GM20000 (cell line): Measurements from ENCODE around the gene DR1.
"Not testable (repeated sequence)": the region's sequence is repeated elsewhere in the genome, so short reads cannot be mapped to it uniquely, and the experiment has no call there.

Experiments used
- DNase-seq: peaks from one replicate; pipeline ENCODE4 v3.0.0; 2012; ENCODE audit warnings: low spot score
- TF ChIP-seq, protein P1 (sequence below): IDR thresholded peaks from 2 replicates; pipeline ENCODE4 v1.5.1; 2012; ENCODE audit warnings: mild to moderate bottlenecking, control low read depth; ENCODE audit errors: extremely low read depth, missing control alignments

Gene DR1

GRCh38 chr1:93349231-93350135, 3.8 kb downstream of the DR1 start:
- no peak for DNase-seq
- TF ChIP-seq, protein P1, sequence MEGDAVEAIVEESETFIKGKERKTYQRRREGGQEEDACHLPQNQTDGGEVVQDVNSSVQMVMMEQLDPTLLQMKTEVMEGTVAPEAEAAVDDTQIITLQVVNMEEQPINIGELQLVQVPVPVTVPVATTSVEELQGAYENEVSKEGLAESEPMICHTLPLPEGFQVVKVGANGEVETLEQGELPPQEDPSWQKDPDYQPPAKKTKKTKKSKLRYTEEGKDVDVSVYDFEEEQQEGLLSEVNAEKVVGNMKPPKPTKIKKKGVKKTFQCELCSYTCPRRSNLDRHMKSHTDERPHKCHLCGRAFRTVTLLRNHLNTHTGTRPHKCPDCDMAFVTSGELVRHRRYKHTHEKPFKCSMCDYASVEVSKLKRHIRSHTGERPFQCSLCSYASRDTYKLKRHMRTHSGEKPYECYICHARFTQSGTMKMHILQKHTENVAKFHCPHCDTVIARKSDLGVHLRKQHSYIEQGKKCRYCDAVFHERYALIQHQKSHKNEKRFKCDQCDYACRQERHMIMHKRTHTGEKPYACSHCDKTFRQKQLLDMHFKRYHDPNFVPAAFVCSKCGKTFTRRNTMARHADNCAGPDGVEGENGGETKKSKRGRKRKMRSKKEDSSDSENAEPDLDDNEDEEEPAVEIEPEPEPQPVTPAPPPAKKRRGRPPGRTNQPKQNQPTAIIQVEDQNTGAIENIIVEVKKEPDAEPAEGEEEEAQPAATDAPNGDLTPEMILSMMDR: no peak

GRCh38 chr1:93350322-93350721, 4.6 kb downstream of the DR1 start:
- TF ChIP-seq, protein P1: no peak
- no peak for DNase-seq

- TF ChIP-seq, protein P1: no peak
- DNase-seq: no peak
Observed at GRCh38 chr1:93350875-93351274, 5.2 kb downstream of the DR1 start.

DNA sequence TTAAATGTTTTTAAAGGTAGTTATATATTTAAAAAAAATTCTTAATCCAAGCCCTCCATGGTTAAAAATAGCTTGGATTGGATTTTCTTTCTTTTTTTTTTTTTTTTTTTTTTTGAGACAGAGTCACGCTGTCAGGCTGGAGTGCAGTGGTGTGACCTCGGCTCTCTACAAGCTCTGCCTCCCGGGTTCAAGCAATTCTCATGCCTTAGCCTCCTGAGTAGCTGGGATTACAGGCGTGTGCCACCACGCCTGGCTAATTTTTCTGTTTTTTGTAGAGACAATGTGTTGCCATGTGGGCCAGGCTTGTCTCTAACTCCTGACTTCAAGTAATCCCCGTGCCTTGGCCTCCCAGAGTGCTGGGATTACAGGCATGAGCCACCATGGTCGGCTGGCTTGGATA, 5.6 kb downstream of the DR1 start:
- DNase-seq: not testable (repeated sequence)

- TF ChIP-seq, protein P1: no peak
Observed at GRCh38 chr1:93352376-93352775, 6.7 kb downstream of the DR1 start.

GRCh38 chr1:93353286-93353685, 7.6 kb downstream of the DR1 start:
- no peak for DNase-seq
- TF ChIP-seq, protein P1: no peak

More at GRCh38 chr1:93352376-93352775, 6.7 kb downstream of the DR1 start:
- DNase-seq: no peak

GRCh38 chr1:93354749-93355148, 9.0 kb downstream of the DR1 start:
- TF ChIP-seq, protein P1: no peak
- DNase-seq: no peak

DNA sequence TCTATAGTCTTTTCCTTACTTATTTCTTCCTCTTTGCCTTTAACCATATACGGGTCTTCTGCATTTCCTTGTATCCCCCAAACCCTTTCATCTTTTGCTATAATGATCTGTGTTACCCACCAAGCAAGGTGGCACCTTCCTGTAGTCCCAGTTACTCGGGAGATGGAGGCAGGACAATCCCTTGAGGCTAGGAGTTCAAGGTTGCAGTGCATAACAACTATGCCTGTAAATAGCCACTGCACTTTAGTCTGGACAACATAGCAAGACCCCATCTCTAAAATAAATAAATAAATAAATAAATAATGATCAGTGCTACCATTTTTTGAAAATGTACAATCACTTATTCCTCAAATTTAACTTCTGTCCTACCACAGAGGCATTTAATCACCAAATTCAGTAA, 11.5 kb downstream of the DR1 start:
- TF ChIP-seq, protein P1: no peak
- no peak for DNase-seq
